NCI-H82 (cell line): ENCODE results near the gene NR2F1-AS1.
A peak's percentile ranks its signal among the peaks of the same experiment; 100 is the strongest.

Source experiments
- DNase-seq: peaks from one replicate; lab custom pipeline; 2025; lab: John Stamatoyannopoulos, UW

Gene NR2F1-AS1

GRCh38 chr5:93385655-93386054 lies 195.4 kb downstream of the NR2F1-AS1 start:
- DNase-seq, result peak; percentile 26

- no peak for DNase-seq
Observed at GRCh38 chr5:93384995-93385394, 196.0 kb downstream of the NR2F1-AS1 start.

GRCh38 chr5:93384026-93384425 lies 197.0 kb downstream of the NR2F1-AS1 start:
- DNase-seq, result no peak

GRCh38 chr5:93382188-93382825 lies 198.7 kb downstream of the NR2F1-AS1 start:
- DNase-seq, result no peak

- peak; percentile 2 for DNase-seq
Observed at GRCh38 chr5:93381057-93381456, 200.0 kb downstream of the NR2F1-AS1 start.

- DNase-seq, result no peak
Observed at GRCh38 chr5:93378073-93378472, 202.9 kb downstream of the NR2F1-AS1 start.

GRCh38 chr5:93371893-93372292 lies 209.1 kb downstream of the NR2F1-AS1 start:
- no peak for DNase-seq

GRCh38 chr5:93364378-93364777 lies 216.6 kb downstream of the NR2F1-AS1 start:
- DNase-seq, result no peak

- DNase-seq, result no peak
Observed at GRCh38 chr5:93360436-93361088, 220.5 kb downstream of the NR2F1-AS1 start.

- no peak for DNase-seq
Observed at GRCh38 chr5:93359960-93360305, 221.1 kb downstream of the NR2F1-AS1 start.
